HCT116 (cell line): ENCODE results near the gene CDYL. TPM values are rescaled to one million over a fixed set of nuclear protein-coding genes. Genes with fewer than 3 reads are reported as not detected.

Source experiments
- ATAC-seq: fragments of 200-7000 bp; cut with Tn5 transposase; 2 replicates; pipeline ENCODE4 v1.9.1; 2020; ENCODE audit warnings: mild to moderate bottlenecking, moderate library complexity
- BruUV-seq: library from RNA; stranded (reverse); fragments of 400-500 nt; replicated peaks from 2 replicates; lab custom pipeline; 2021; lab: Mats Ljungman, UMichigan
- CTCF ChIA-PET: fragments of 300-600 bp; sonication (Branson Sonifier 250); formaldehyde crosslinking; loops from one replicate; lab custom pipeline; 2021; ENCODE audit warnings: antibody characterized with exemption; lab: Charles Lee
- POLR2A ChIA-PET: fragments of 300-600, 350-600 bp; sonication (Branson Sonifier 250); formaldehyde crosslinking; loops from one replicate; lab custom pipeline; 2021; ENCODE audit warnings: antibody characterized with exemption; lab: Charles Lee
- RAD21 ChIA-PET, 2 experiments: fragments of 300-600 bp; sonication (Branson Sonifier 250); formaldehyde crosslinking; loops; one replicate each; lab custom pipeline; 2023; ENCODE audit warnings: low total read pairs in 2 of 2; ENCODE audit not compliant: uncharacterized antibody in 2 of 2, unreplicated experiment in 2 of 2, low non-redundant PET in 1 of 2; lab: Charles Lee
- DNase-seq: peaks from one replicate; pipeline ENCODE4 v3.0.0-alpha.2; 2010; ENCODE audit warnings: low read depth, low spot score
- H2AFZ ChIP-seq: fragments of 200-600 bp; shearing (Covaris generic), sonication (generic); 2 replicates; pipeline ENCODE4 v1.6.1; 2017; ENCODE audit warnings: low read depth, mixed run types, mixed read lengths, antibody characterized with exemption, low read length; ENCODE audit not compliant: poor library complexity, severe bottlenecking
- H3K27ac ChIP-seq: 2 replicates; pipeline ENCODE4 v1.5.1; 2012; ENCODE audit warnings: low read depth, low read length
- H3K27me3 ChIP-seq: fragments of 200-600 bp; sonication (generic); 2 replicates; pipeline ENCODE4 v1.6.1; 2016; ENCODE audit warnings: mixed run types, low read length, mixed read lengths; ENCODE audit not compliant: insufficient read depth
- H3K36me3 ChIP-seq, 2 experiments: fragments of 200-500 bp in 1 of 2; fragments of 200-600 bp in 1 of 2; sonication (Bioruptor generic) in 1 of 2; sonication (generic) in 1 of 2; 2 replicates each; pipeline versions ENCODE4 v1.5.1 to v1.6.1; 2014 to 2016; ENCODE audit warnings: low read length in 2 of 2, inconsistent platforms in 1 of 2, mixed read lengths in 1 of 2, mixed run types in 1 of 2; ENCODE audit not compliant: insufficient read depth in 2 of 2, control insufficient read depth in 1 of 2
- H3K4me1 ChIP-seq, 2 experiments: fragments of 200-600 bp in 1 of 2; sonication (generic) in 1 of 2; 2 replicates each; pipeline versions ENCODE4 v1.5.1 to v1.6.1; 2012 to 2017; ENCODE audit warnings: low read length in 2 of 2, inconsistent platforms in 1 of 2, mild to moderate bottlenecking in 1 of 2, mixed read lengths in 1 of 2, mixed run types in 1 of 2, moderate library complexity in 1 of 2; ENCODE audit not compliant: insufficient read depth in 2 of 2, control insufficient read depth in 1 of 2
- H3K4me2 ChIP-seq: fragments of 200-600 bp; sonication (generic); 2 replicates; pipeline ENCODE4 v1.6.1; 2017; ENCODE audit warnings: mixed run types, low read length, mixed read lengths
- H3K4me3 ChIP-seq, 2 experiments: fragments of 200-600 bp in 1 of 2; sonication (generic) in 1 of 2; replicated peaks in 1 of 2; 2 replicates each; pipeline ENCODE4 v1.5.1; 2011 to 2016; ENCODE audit warnings: low read length in 2 of 2, control low read depth in 1 of 2, low read depth in 1 of 2, mild to moderate bottlenecking in 1 of 2, mixed read lengths in 1 of 2, mixed run types in 1 of 2
- H3K79me2 ChIP-seq: fragments of 200-600 bp; sonication (generic); 2 replicates; pipeline ENCODE4 v1.6.1; 2017; ENCODE audit warnings: mild to moderate bottlenecking, mixed run types, low read length, moderate library complexity, mixed read lengths; ENCODE audit not compliant: insufficient read depth
- H3K9ac ChIP-seq: fragments of 200-600 bp; sonication (generic); 2 replicates; pipeline ENCODE4 v1.6.1; 2016; ENCODE audit warnings: low read length, mixed read lengths
- H3K9me2 ChIP-seq: fragments of 200-600 bp; sonication (generic), shearing (Covaris generic); 2 replicates; pipeline ENCODE4 v1.6.1; 2017; ENCODE audit warnings: mixed run types, mild to moderate bottlenecking, moderate library complexity; ENCODE audit not compliant: insufficient read depth
- H3K9me3 ChIP-seq, 2 experiments: fragments of 200-500 bp in 1 of 2; fragments of 200-600 bp in 1 of 2; sonication (Bioruptor generic) in 1 of 2; sonication (generic) in 1 of 2; 2 replicates each; pipeline ENCODE4 v1.6.1; 2014 to 2017; ENCODE audit warnings: low read length in 2 of 2, mixed read lengths in 2 of 2, inconsistent platforms in 1 of 2, low read depth in 1 of 2, mild to moderate bottlenecking in 1 of 2, mixed run types in 1 of 2, moderate library complexity in 1 of 2; ENCODE audit not compliant: control insufficient read depth in 1 of 2, insufficient read depth in 1 of 2
- H4K20me1 ChIP-seq: fragments of 200-600 bp; sonication (generic), shearing (Covaris generic); 2 replicates; pipeline ENCODE4 v1.6.1; 2017; ENCODE audit warnings: mixed run types, mild to moderate bottlenecking, moderate library complexity; ENCODE audit not compliant: insufficient read depth
- CBX3 ChIP-seq: IDR thresholded peaks from 2 replicates; pipeline ENCODE4 v1.6.1; 2012; ENCODE audit warnings: low read depth
- CEBPB ChIP-seq: IDR thresholded peaks from 2 replicates; pipeline ENCODE4 v1.6.1; 2012; ENCODE audit warnings: low read depth
- CTCF ChIP-seq, 3 experiments: fragments of 200-600 bp in 1 of 3; sonication (generic) in 1 of 3; IDR thresholded peaks in 2 of 3; conservative IDR thresholded peaks in 1 of 3; 2 replicates each; pipeline ENCODE4 v1.5.1; 2012 to 2017; ENCODE audit warnings: low read depth in 2 of 3, low read length in 2 of 3, antibody characterized with exemption in 1 of 3, borderline replicate concordance in 1 of 3, control low read depth in 1 of 3, mild to moderate bottlenecking in 1 of 3, mixed read lengths in 1 of 3, mixed run types in 1 of 3, moderate library complexity in 1 of 3; ENCODE audit not compliant: insufficient read depth in 1 of 3
- ELF1 ChIP-seq: IDR thresholded peaks from 2 replicates; pipeline ENCODE4 v1.6.1; 2012; ENCODE audit warnings: low read depth, borderline replicate concordance
- EZH2 ChIP-seq: fragments of 200-600 bp; sonication (generic); IDR thresholded peaks from 2 replicates; pipeline ENCODE4 v1.6.1; 2017; ENCODE audit warnings: antibody characterized with exemption, mixed run types
- EZH2phosphoT487 ChIP-seq: fragments of 200-600 bp; IDR thresholded peaks from 2 replicates; pipeline ENCODE4 v1.6.1; 2018; ENCODE audit warnings: antibody characterized with exemption, borderline replicate concordance
- FOSL1 ChIP-seq: IDR thresholded peaks from 2 replicates; pipeline ENCODE4 v1.6.1; 2012; ENCODE audit warnings: low read depth
- JUND ChIP-seq: IDR thresholded peaks from 2 replicates; pipeline ENCODE4 v1.6.1; 2012
- MAX ChIP-seq: IDR thresholded peaks from 2 replicates; pipeline ENCODE4 v1.6.1; 2012
- POLR2A ChIP-seq: IDR thresholded peaks from 2 replicates; pipeline ENCODE4 v1.7.0; 2011; ENCODE audit warnings: borderline replicate concordance; ENCODE audit not compliant: insufficient read depth, insufficient read length; ENCODE audit errors: extremely low read depth
- RAD21 ChIP-seq: IDR thresholded peaks from 2 replicates; pipeline ENCODE4 v1.6.1; 2012; ENCODE audit warnings: low read depth, mild to moderate bottlenecking
- REST ChIP-seq: IDR thresholded peaks from 2 replicates; pipeline ENCODE4 v1.6.1; 2012; ENCODE audit warnings: low read depth
- SIN3A ChIP-seq: IDR thresholded peaks from 2 replicates; pipeline ENCODE4 v1.6.1; 2012; ENCODE audit warnings: low read depth
- SP1 ChIP-seq: IDR thresholded peaks from 2 replicates; pipeline ENCODE4 v1.6.1; 2012; ENCODE audit warnings: low read depth
- SRF ChIP-seq: IDR thresholded peaks from 2 replicates; pipeline ENCODE4 v1.6.1; 2012; ENCODE audit warnings: low read depth
- TCF7L2 ChIP-seq: IDR thresholded peaks from 2 replicates; pipeline ENCODE4 v1.7.0; 2011; ENCODE audit warnings: borderline replicate concordance, inconsistent platforms; ENCODE audit not compliant: insufficient read depth, insufficient read length; ENCODE audit errors: extremely low read depth
- YY1 ChIP-seq: IDR thresholded peaks from 2 replicates; pipeline ENCODE4 v1.6.1; 2011; ENCODE audit warnings: low read length, low read depth, moderate library complexity, mild to moderate bottlenecking; ENCODE audit not compliant: insufficient replicate concordance; ENCODE audit errors: extremely low read depth
- ZNF274 ChIP-seq: fragments of 200-500 bp; sonication (Bioruptor generic); IDR thresholded peaks from 2 replicates; pipeline ENCODE4 v1.6.1; 2014; ENCODE audit warnings: mild to moderate bottlenecking, low read depth, low read length, inconsistent platforms
- intact Hi-C: fragments of 100-400 bp; cut with micrococcal nuclease; formaldehyde crosslinking; loops from 2 replicates; pipeline ENCODE4 v1.10.0; 2022
- total RNA-seq: library from RNA; stranded (reverse); gene quantifications from one replicate; pipeline ENCODE4 v1.2.1, GENCODE V29; 2021; ENCODE audit not compliant: unreplicated experiment
- TF ChIP-seq, protein P1 (sequence below): IDR thresholded peaks from 2 replicates; pipeline ENCODE4 v1.6.1; 2011; ENCODE audit warnings: mild to moderate bottlenecking, low read length, moderate library complexity; ENCODE audit not compliant: insufficient replicate concordance; ENCODE audit errors: extremely low read depth
- TF ChIP-seq, protein P2 (sequence below): IDR thresholded peaks from 2 replicates; pipeline ENCODE4 v1.6.1; 2012

CDYL gene
- total RNA-seq, 1 experiment from 2014 or later: 42.6 TPM

DNA sequence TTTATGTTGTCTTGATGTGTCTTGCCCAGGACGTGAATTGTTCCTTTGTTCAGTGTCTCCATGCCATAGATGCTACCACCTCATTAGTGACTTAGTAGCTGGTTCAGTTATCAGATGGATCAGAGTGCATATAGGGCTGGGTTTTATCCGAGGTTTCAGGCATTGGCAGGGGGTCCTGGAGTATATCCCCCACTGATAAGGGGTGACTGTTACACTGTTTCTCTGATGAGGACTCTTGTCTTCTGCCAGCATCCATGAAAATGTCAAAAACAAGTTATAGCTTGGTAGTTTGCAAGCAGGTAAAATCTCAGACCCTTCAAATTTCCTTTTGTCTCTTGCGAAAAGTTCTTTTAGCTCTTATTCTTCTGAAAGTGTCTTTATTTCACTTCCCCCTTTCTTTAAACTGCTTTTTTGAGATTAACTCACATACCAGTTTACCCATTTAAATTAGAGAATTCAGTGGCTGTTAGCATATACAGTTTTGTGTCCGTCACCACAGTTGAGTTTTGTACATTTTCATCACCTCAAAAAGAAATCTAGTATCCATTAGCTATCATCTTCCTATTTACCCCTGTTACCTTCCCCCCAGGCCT, 109.2 kb downstream of the CDYL start:
- TF ChIP-seq FOSL1 (no peak), EZH2phosphoT487 (no peak), JUND (no peak), RAD21 (no peak), CBX3 (no peak), POLR2A (no peak), TCF7L2 (no peak), ZNF274 (no peak), CEBPB (no peak), MAX (no peak), SRF (no peak), CTCF (IDR thresholded peaks at IDR 0.05 in 2 of 3, conservative IDR thresholded peaks at IDR 0.05 in 1 of 3; ENCODE audit: borderline replicate concordance in 1 of 3, insufficient read depth in 1 of 3, low read depth in 2 of 3, low read length in 2 of 3) (no peak), EZH2 (no peak), REST (no peak), SP1 (no peak), SIN3A (no peak), YY1 (no peak), ELF1 (no peak)
- TF ChIP-seq, protein P1, sequence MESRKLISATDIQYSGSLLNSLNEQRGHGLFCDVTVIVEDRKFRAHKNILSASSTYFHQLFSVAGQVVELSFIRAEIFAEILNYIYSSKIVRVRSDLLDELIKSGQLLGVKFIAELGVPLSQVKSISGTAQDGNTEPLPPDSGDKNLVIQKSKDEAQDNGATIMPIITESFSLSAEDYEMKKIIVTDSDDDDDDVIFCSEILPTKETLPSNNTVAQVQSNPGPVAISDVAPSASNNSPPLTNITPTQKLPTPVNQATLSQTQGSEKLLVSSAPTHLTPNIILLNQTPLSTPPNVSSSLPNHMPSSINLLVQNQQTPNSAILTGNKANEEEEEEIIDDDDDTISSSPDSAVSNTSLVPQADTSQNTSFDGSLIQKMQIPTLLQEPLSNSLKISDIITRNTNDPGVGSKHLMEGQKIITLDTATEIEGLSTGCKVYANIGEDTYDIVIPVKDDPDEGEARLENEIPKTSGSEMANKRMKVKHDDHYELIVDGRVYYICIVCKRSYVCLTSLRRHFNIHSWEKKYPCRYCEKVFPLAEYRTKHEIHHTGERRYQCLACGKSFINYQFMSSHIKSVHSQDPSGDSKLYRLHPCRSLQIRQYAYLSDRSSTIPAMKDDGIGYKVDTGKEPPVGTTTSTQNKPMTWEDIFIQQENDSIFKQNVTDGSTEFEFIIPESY: no peak
- TF ChIP-seq, protein P2, sequence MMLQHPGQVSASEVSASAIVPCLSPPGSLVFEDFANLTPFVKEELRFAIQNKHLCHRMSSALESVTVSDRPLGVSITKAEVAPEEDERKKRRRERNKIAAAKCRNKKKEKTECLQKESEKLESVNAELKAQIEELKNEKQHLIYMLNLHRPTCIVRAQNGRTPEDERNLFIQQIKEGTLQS: no peak
- no TSS peak for BruUV-seq
- Histone ChIP-seq H3K4me2 (no peak overlapping the region), H3K9me2 (no peaks in the 10 kb centered on the region), H3K27me3 (no peaks in the 10 kb centered on the region), H3K36me3 (no peaks in the 10 kb centered on the region), H3K27ac (no peak overlapping the region), H4K20me1 (peaks cover 15% of the 10 kb centered on the region; the same call in 1 of the 2 replicates), H3K9me3 (no peaks in the 10 kb centered on the region), H3K79me2 (peaks cover 97% of the 10 kb centered on the region), H3K9ac (no peak overlapping the region), H3K4me3 (no peak overlapping the region), H2AFZ (no peak overlapping the region), H3K4me1 (no peaks in the 10 kb centered on the region)
- intact Hi-C loops: no loop called here
- CTCF ChIA-PET: no interaction called here
- POLR2A ChIA-PET: no interaction called here
- RAD21 ChIA-PET: no interaction called here
- DNase-seq (no peak), ATAC-seq (no peak)
